ENCODE data around the gene BSG. TPM values are rescaled to one million over a fixed set of nuclear protein-coding genes. Genes with fewer than 3 reads are reported as not detected.

Gene BSG
- total and polyA plus RNA-seq, 10 of the 15 experiments (the other 5 are each of a cell fraction or from before 2014, with no cell fraction given), result 2.8 to 297 (median 199) TPM

GRCh38 chr19:543910-544608, 28.3 kb upstream of the BSG start, which contains the start of gene GZMM:
Gene GZMM, plus strand, starts transcription at chr19:544053. Its CDS starts 19 bp downstream, at chr19:544072.
- no peak within 1 kb of the TSS for H3K4me3 ChIP-seq
- TF ChIP-seq POLR2A (IDR thresholded peaks at IDR 0.05; ENCODE audit: low read depth, low read length) (peak; percentile 51), PKNOX1 (IDR thresholded peaks at IDR 0.05) (no peak)
- no peak for DNase-seq (ENCODE audit: low read depth, low spot score)
- intact Hi-C loops (cut with micrococcal nuclease; ENCODE audit: unreplicated experiment) (no loop called here), in situ Hi-C loops (cut with MboI) (no loop called here)
- ChIA-PET CTCF (no interaction called here), RAD21 (ENCODE audit: unreplicated experiment) (no interaction called here), SMC1A (ENCODE audit: uncharacterized antibody, unreplicated experiment) (no interaction called here), POLR2A (no interaction called here)
- no peaks in the 10 kb centered on the region for H3K4me1 ChIP-seq (ENCODE audit: control insufficient read depth, insufficient read depth, low read length)
- H2AFZ ChIP-seq (ENCODE audit: control insufficient read depth, low read depth, low read length), result no peak within 1 kb of the TSS
- WGBS (ENCODE audit: insufficient coverage, insufficient replicate concordance, low lambda C conversion rate, missing lambda C conversion rate), result 60% methylated on average over 24 of the region's 31 CpGs
- no peak within 1 kb of the TSS for H3K4me2 ChIP-seq (ENCODE audit: control insufficient read depth, insufficient read depth)
- FAIRE-seq, result no peak
- no TSS peak for BruUV-seq (replicated peaks)
- H3K9me3 ChIP-seq (replicated peaks; ENCODE audit: control insufficient read depth, insufficient read depth, low read length), result no peaks in the 10 kb centered on the region
- H3K36me3 ChIP-seq (ENCODE audit: control insufficient read depth in 2 of 2, insufficient read depth in 2 of 2, low read length in 1 of 2), result no peaks in the 10 kb centered on the region; a peak in 2 of 4 replicates
- H4K20me1 ChIP-seq (ENCODE audit: control insufficient read depth, insufficient read depth), result no peaks in the 10 kb centered on the region; the same call in 1 of the 2 replicates
- no peaks in the 10 kb centered on the region for H3K79me2 ChIP-seq (ENCODE audit: control insufficient read depth, insufficient read depth, low read length)
- no peak within 1 kb of the TSS for H3K9ac ChIP-seq (ENCODE audit: control insufficient read depth, insufficient read depth, low read length)
- no peak within 1 kb of the TSS for H3K27ac ChIP-seq (ENCODE audit: control insufficient read depth, insufficient read depth)
- ATAC-seq, result peak; percentile 68
- no peaks in the 10 kb centered on the region for H3K27me3 ChIP-seq (replicated peaks in 1 of 2; ENCODE audit: control insufficient read depth in 2 of 2, insufficient read depth in 2 of 2, low read length in 1 of 2)

GRCh38 chr19:547117-547516, 25.3 kb upstream of the BSG start:
- Histone ChIP-seq H3K9ac (ENCODE audit: control insufficient read depth, insufficient read depth, low read length) (no peak overlapping the region), H3K79me2 (ENCODE audit: control insufficient read depth, insufficient read depth, low read length) (no peaks in the 10 kb centered on the region), H3K4me1 (ENCODE audit: control insufficient read depth, insufficient read depth, low read length) (no peaks in the 10 kb centered on the region), H3K4me2 (ENCODE audit: control insufficient read depth, insufficient read depth) (no peak overlapping the region), H3K9me3 (replicated peaks; ENCODE audit: control insufficient read depth, insufficient read depth, low read length) (no peaks in the 10 kb centered on the region), H3K4me3 (no peak overlapping the region), H3K36me3 (ENCODE audit: control insufficient read depth in 2 of 2, insufficient read depth in 2 of 2, low read length in 1 of 2) (no peaks in the 10 kb centered on the region), H3K27me3 (replicated peaks in 1 of 2; ENCODE audit: control insufficient read depth in 2 of 2, insufficient read depth in 2 of 2, low read length in 1 of 2) (no peaks in the 10 kb centered on the region), H4K20me1 (ENCODE audit: control insufficient read depth, insufficient read depth) (no peaks in the 10 kb centered on the region), H2AFZ (ENCODE audit: control insufficient read depth, low read depth, low read length) (no peak overlapping the region), H3K27ac (ENCODE audit: control insufficient read depth, insufficient read depth) (no peak overlapping the region)
- in situ Hi-C loops (cut with MboI), result no loop called here
- no peak for FAIRE-seq
- DNase-seq (ENCODE audit: low read depth, low spot score), result no peak
- WGBS (ENCODE audit: insufficient coverage, insufficient replicate concordance, low lambda C conversion rate, missing lambda C conversion rate), result 79% methylated on average over 14 of the region's 15 CpGs
- intact Hi-C loops (cut with micrococcal nuclease; ENCODE audit: unreplicated experiment), result no loop called here
- ChIA-PET RAD21 (ENCODE audit: unreplicated experiment) (no interaction called here), CTCF (no interaction called here), POLR2A (no interaction called here), SMC1A (ENCODE audit: uncharacterized antibody, unreplicated experiment) (no interaction called here)
- BruUV-seq (replicated peaks), result no TSS peak
- ATAC-seq, result no peak
- no peak for TF ChIP-seq HDAC6 (IDR thresholded peaks at IDR 0.05; ENCODE audit: unreplicated experiment)
- TF ChIP-seq ATF7 (IDR thresholded peaks at IDR 0.05; ENCODE audit: low read depth), result no peak
- TF ChIP-seq SMAD5 (IDR thresholded peaks at IDR 0.05; ENCODE audit: low read depth), result no peak
- no peak for TF ChIP-seq BMI1 (IDR thresholded peaks at IDR 0.05; ENCODE audit: borderline replicate concordance)
- no peak for TF ChIP-seq ZBTB33 (IDR thresholded peaks at IDR 0.05)
- TF ChIP-seq ZNF274 (IDR thresholded peaks at IDR 0.05; ENCODE audit: insufficient read depth, insufficient read length), result no peak
- TF ChIP-seq NBN (IDR thresholded peaks at IDR 0.05), result no peak
- no peak for TF ChIP-seq ZNF622 (IDR thresholded peaks at IDR 0.05)
- TF ChIP-seq POU2F2 (IDR thresholded peaks at IDR 0.05; ENCODE audit: borderline replicate concordance, low read depth, low read length), result no peak
- TF ChIP-seq PKNOX1 (IDR thresholded peaks at IDR 0.05), result no peak
